Stomach smooth muscle (tissue), 2 donors: ENCODE measurements around the gene PANK2.

Experiments
- H3K27ac ChIP-seq: one replicate; pipeline ENCODE4 v1.7.0; 2013; ENCODE audit warnings: mild to moderate bottlenecking, low read length, inconsistent platforms
- H3K27me3 ChIP-seq, 2 donors: one replicate each; pipeline ENCODE4 v1.7.0; 2013; ENCODE audit warnings: low read length in 2 of 2; ENCODE audit not compliant: insufficient read depth in 2 of 2, control insufficient read depth in 1 of 2
- H3K36me3 ChIP-seq, 2 donors: one replicate each; pipeline ENCODE4 v1.7.0; 2013; ENCODE audit warnings: low read length in 2 of 2; ENCODE audit not compliant: control insufficient read depth in 2 of 2, insufficient read depth in 2 of 2
- H3K4me1 ChIP-seq: one replicate; pipeline ENCODE4 v1.7.0; 2013; ENCODE audit warnings: low read length; ENCODE audit not compliant: control insufficient read depth, insufficient read depth
- H3K4me3 ChIP-seq, 2 donors: one replicate each; pipeline ENCODE4 v1.7.0; 2013; ENCODE audit warnings: low read length in 2 of 2
- H3K9ac ChIP-seq, 2 donors: one replicate each; pipeline ENCODE4 v1.7.0; 2013; ENCODE audit warnings: low read length in 2 of 2, mild to moderate bottlenecking in 1 of 2
- H3K9me3 ChIP-seq, 2 donors: one replicate each; pipeline ENCODE4 v1.7.0; 2013; ENCODE audit warnings: low read length in 2 of 2; ENCODE audit not compliant: control insufficient read depth in 2 of 2
- donor health status: healthy.
- donor health status: Pancreatic carcinoma.

The PANK2 gene

DNA sequence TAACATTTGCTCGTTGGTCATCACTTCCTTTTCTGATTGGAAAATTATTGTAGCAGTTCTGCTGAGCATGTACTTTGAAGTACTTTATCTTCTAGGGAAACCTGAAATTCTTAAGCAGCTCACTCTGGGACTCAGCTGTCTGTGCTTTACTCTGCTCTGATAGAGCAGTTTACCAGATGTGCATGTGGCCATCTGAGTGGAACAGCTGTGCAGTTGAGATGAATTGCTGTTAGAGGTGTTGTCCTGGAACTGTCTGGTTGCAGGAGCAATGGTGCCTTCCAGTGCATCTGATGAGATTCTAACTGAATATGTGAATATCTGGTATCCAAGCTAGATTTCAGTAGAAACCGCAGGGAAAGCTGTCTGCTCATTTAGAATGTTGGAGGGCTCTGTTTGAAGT, 27.2 kb downstream of the PANK2 start:
- no peaks in the 10 kb centered on the region for H3K9me3 ChIP-seq
- H3K4me3 ChIP-seq, result no peak overlapping the region
- no peak overlapping the region for H3K27ac ChIP-seq
- H3K36me3 ChIP-seq, result peaks cover 19 to 29% of the 10 kb centered on the region in 2 donors
- no peaks in the 10 kb centered on the region for H3K4me1 ChIP-seq
- no peak overlapping the region for H3K9ac ChIP-seq
- no peaks in the 10 kb centered on the region for H3K27me3 ChIP-seq

DNA sequence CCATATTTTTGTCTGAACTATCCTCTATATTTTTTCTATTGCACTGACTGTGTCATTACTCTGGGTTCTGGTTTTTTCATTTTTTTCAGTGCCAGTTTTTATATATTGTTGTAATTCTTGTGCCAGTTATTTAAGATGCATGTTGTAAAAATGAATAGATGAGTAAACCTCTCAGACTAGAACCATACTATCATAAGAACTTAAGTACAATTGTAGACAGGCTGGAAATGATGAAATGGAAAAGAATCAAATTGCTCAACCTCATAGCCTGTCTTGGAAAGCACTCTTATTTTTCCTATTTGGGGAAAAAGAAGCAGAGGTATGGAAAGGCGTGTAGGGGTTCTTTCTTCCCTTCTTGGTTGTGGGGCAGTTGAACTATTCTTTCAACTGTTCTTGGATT, 30.2 kb downstream of the PANK2 start:
- Histone ChIP-seq H3K27me3 (no peaks in the 10 kb centered on the region), H3K4me1 (no peaks in the 10 kb centered on the region), H3K9me3 (no peaks in the 10 kb centered on the region), H3K9ac (no peak overlapping the region), H3K27ac (no peak overlapping the region), H3K36me3 (peaks cover 29% of the 10 kb centered on the region in 2 donors), H3K4me3 (no peak overlapping the region)

DNA sequence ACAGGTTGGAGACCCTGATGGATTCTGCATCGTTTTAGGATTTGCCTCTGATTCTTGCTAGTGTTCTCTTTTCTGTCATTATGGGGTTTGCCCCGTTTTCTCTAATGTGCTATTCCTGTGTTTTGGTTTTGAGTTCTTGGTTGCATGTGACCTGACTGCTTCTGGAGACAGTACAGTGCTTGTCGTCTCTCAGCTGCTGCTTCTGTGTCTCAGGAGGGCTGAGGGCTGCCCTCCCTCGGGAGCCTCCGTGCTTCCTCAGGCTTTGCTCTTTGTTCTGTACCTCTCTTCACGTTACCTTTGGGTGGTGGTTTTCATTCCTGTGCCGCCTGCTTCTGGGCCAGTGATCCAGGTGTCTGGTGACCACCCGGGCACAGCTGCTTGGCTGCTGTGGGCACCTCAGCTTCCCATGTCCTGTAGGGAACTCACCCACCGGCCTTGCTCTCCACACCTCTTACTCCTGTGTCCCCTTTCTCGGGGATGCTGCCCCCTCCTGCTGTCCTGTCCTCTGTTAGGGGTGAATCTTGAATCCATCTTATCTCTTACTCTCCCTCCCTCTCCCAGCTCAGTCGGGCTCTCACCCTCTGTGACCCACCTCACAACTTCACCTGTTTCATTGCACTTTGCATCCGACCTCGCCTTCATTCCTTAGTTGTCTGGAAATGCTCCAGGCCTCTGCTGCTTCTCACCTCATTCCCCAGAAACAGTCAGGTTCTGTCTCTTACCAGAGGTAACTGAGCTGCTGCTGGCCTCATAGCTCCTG, 33.2 kb downstream of the PANK2 start:
- no peaks in the 10 kb centered on the region for H3K9me3 ChIP-seq
- peaks cover under 1% of the 10 kb centered on the region for H3K4me1 ChIP-seq
- no peaks in the 10 kb centered on the region for H3K27me3 ChIP-seq
- no peak overlapping the region for H3K4me3 ChIP-seq
- peaks cover 25 to 28% of the 10 kb centered on the region in 2 donors for H3K36me3 ChIP-seq
- no peak overlapping the region for H3K27ac ChIP-seq
- no peak overlapping the region for H3K9ac ChIP-seq

DNA sequence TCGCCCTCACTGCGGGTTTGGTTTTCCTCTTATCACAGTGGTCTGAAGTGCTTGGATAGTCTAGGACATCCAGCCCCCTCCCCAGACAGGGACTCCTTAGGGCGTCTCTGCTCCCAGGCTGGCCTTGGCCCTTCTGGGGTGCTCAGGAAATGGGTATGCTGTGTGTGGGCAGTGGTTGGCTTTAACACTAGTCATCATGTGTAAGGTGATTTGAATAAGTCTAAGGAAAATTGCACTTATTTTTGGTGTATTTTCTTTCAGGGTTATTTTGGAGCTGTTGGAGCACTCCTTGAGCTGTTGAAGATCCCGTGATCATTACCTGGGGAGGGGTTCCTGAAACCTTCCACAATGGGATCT, 33.8 kb downstream of the PANK2 start:
- H3K9ac ChIP-seq, result no peak overlapping the region
- H3K4me3 ChIP-seq, result no peak overlapping the region
- H3K4me1 ChIP-seq, result peaks cover 3% of the 10 kb centered on the region
- H3K9me3 ChIP-seq, result no peaks in the 10 kb centered on the region
- peaks cover 25 to 28% of the 10 kb centered on the region in 2 donors for H3K36me3 ChIP-seq
- H3K27me3 ChIP-seq, result no peaks in the 10 kb centered on the region
- H3K27ac ChIP-seq, result no peak overlapping the region

DNA sequence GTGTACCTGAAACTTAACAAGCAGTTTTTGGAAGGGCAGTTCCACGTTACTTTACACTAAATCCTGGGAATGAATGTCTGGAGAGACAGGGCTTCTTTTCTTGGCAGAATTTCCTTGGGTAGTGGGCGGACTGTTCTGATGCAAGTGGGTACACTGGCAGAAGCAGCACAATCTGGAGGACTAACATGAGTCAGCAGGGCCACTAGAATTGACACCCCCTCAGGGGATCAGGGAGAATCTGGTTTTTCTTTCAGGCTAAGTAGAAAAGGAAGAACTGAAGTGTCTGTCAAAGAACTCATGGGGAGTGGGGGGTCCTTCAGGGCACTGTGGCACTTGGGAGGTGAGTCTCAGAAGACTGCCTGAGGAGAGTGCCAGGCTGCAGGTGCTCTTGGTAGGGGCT, 34.6 kb downstream of the PANK2 start:
- peaks cover 3% of the 10 kb centered on the region for H3K4me1 ChIP-seq
- no peaks in the 10 kb centered on the region for H3K27me3 ChIP-seq
- no peak overlapping the region for H3K27ac ChIP-seq
- H3K9ac ChIP-seq, result no peak overlapping the region
- peaks cover 25% of the 10 kb centered on the region in 2 donors for H3K36me3 ChIP-seq
- no peaks in the 10 kb centered on the region for H3K9me3 ChIP-seq
- H3K4me3 ChIP-seq, result no peak overlapping the region

DNA sequence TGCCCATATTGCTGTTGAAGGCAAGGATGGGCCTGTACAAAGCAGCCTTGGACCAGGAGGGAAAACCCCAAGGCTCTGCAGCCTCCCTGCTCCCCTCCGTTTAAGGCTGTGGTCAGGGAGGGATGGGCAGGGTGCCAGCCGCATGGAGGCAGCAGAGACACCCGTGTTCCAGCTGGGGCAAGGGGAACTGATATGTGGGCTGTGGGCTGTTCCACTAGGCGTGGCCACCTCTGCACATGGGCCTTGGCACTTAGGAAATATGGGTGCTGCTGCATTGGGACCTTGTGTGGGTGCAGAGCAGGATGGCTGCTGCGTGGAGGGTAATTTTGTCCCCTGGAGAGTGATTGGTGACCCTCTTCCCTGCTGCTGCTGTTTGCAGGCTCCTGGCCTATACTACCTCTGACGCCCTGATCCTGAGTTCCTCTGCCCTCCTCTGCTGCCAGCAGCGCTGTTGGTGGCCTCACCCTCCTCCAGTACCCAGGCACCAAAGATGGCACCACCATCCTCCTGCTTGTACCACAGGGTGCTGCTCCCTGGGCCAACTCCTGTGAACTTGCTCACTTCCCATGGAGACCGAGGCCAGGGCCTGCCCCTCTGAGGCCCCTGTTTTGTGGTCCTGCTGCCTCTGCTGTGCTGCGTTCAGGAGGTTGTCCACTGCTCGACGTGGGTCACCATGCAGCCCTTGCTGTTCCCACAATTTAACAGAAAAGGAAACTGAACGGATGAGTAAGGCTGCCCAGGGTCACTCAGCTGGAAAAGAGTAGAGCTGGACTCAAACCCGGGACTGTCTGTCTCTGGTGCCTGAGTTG, 35.3 kb downstream of the PANK2 start:
- Histone ChIP-seq H3K27me3 (no peaks in the 10 kb centered on the region), H3K9me3 (no peaks in the 10 kb centered on the region), H3K4me1 (peaks cover 3% of the 10 kb centered on the region), H3K36me3 (peaks cover 25% of the 10 kb centered on the region in 2 donors), H3K4me3 (no peak overlapping the region), H3K9ac (no peak overlapping the region), H3K27ac (no peak overlapping the region)

DNA sequence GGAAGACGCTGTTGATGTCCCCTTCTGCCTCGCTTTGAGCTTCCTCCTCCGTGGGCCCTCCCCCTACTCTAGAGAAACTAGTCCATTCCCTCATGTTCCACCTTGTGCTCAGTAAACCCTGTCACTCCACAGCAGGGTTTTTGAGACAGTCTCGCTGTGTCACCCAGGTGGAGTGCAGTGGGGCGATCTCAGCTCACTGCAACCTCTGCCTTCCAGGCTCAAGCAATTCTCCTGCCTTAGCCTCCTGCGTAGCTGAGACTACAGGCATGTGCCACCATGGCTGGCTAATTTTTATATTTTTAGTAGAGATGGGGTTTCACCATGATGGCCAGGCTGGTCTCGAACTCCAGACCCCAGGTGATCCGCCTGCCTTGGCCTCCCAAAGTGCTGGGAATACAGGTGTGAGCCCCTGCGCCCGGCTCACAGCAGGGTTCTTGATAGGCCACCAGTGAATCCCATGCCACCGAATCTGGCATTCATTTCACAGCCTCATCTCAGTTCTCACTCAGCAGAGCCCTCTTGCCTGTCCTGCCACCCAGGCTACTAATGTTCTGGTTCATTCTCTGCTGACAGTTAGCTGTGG, 36.0 kb downstream of the PANK2 start:
- Histone ChIP-seq H3K9me3 (no peaks in the 10 kb centered on the region), H3K4me1 (peaks cover 3% of the 10 kb centered on the region), H3K36me3 (peaks cover 25% of the 10 kb centered on the region in 2 donors), H3K4me3 (no peak overlapping the region), H3K27me3 (no peaks in the 10 kb centered on the region), H3K9ac (no peak overlapping the region), H3K27ac (no peak overlapping the region)

DNA sequence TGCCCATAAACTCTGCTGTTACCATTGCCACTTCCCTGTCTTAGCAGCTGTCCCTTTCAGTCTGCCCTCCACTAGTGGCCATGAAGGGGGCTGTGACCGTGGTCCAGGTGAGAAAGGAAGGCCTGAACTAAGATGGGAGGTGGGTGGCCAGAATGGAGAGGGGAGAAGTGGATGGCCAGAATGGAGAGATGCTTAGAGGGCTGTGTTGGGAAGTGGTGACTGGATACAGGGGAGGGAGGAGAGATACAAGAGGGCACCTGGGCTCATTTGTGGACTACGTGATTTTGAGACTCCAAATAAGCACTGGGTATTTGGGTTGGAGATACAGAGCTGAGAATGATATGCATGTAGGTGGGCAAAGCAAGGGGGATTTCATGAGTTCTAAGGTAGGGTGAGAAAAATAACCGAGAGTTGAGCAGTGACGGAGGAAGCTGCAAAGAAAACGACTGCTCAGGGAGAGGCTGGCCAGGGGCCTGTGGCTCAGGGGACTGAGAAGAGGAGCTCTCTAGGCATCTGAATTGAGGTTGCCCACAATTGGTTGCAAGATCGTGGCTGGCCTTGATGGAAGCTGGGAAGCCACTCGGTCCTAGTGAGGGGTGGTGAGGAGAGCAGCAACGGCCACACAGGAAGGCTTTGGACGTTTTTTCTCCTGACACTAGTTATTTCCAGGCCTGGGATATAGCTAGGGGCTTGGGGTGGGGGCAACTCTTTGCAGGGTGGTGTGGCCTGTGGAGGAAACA, 36.9 kb downstream of the PANK2 start:
- Histone ChIP-seq H3K4me1 (peaks cover 3% of the 10 kb centered on the region), H3K27ac (no peak overlapping the region), H3K4me3 (no peak overlapping the region), H3K9me3 (no peaks in the 10 kb centered on the region), H3K27me3 (no peaks in the 10 kb centered on the region), H3K9ac (no peak overlapping the region), H3K36me3 (peaks cover 23 to 25% of the 10 kb centered on the region in 2 donors)

DNA sequence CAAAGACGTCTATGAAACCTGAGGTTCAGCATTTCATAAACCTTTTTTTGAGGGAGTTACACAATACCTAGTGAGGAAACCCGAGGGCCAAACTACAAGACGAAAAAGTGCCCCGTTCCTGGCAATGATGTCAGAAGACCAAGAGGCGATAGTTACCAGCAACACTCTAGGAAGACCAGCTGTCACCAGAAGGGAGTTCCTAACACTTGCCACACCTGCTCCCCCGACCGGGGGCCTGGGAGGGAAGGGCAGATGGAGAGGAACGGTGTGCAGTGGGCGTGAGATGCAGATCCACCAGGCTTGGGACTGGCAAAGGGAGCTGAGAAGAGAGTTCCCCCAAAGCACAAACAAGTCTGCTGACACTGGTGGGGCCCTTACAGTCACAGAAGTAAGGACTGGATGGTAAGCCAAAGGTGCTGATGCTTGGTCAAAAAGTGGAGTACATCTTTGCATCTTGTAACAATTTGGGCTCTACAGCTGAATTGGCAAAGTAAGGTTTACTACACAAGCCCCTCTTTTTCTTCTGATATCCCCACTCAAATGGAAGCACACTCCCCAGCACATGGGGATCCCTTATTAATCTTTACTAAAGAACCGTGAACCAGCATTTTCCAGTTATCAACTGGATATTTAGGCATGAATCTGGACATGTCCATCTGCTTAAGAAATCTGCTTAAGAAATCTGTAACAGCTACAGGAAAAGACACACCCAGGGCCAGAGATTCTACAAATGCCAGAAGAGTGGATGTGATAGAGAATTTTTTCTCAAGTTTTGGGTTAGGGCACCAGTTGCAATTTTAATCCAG, 38.5 kb downstream of the PANK2 start:
- no peak overlapping the region for H3K9ac ChIP-seq
- no peaks in the 10 kb centered on the region for H3K27me3 ChIP-seq
- no peak overlapping the region for H3K27ac ChIP-seq
- H3K9me3 ChIP-seq, result no peaks in the 10 kb centered on the region
- peaks cover 19 to 20% of the 10 kb centered on the region in 2 donors for H3K36me3 ChIP-seq
- H3K4me3 ChIP-seq, result no peak overlapping the region
- peaks cover 16% of the 10 kb centered on the region for H3K4me1 ChIP-seq

DNA sequence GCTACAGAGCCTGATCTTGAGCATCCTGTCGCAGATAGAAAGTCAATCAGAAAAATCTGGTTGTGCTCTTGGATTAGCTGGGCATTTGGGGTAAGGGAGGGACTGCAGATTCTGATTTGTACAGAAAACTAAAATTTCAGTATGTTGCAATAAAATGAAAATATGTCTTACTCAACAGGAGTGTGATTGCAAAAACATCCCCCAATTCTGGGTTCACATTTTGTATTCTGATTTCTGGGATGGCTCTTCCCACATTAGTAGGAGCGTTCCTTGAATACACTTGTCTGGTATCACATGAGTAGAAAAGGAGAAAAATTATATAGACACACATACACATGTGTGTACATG, 40.5 kb downstream of the PANK2 start:
- H3K27me3 ChIP-seq, result no peaks in the 10 kb centered on the region
- no peak overlapping the region for H3K4me3 ChIP-seq
- peaks cover 31% of the 10 kb centered on the region for H3K4me1 ChIP-seq
- peaks cover 2 to 11% of the 10 kb centered on the region in 2 donors for H3K36me3 ChIP-seq
- H3K9ac ChIP-seq, result no peak overlapping the region
- no peak overlapping the region for H3K27ac ChIP-seq
- H3K9me3 ChIP-seq, result no peaks in the 10 kb centered on the region
